SKM-1 (cell line): ENCODE results near the gene TMEM129.

Experiments
- DNase-seq: peaks from one replicate; lab custom pipeline; 2025; ENCODE audit not compliant: unreplicated experiment; lab: John Stamatoyannopoulos, UW

TMEM129 gene

GRCh38 chr4:1670279-1670678, 50.8 kb downstream of the TMEM129 start:
- DNase-seq = no peak

DNA sequence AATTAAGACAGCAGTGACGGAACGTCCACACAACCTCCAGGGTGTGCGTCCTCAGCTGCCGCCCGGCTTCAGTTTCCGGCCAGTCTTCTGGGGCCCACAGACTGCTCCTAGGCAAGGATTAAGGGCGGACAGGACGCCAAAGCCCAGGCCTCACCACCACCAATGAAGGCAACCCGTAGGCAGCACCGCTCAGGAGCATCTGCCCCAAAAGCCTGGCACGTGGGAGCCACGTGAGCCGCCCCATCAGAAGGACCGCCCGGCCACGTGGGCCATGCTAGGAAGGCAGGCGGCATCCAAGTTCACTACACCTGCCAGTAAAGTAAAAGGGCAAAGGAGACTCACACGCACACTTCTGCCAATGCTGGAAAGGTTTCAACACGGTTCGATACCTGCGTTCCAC, 51.3 kb downstream of the TMEM129 start:
- no peak for DNase-seq

DNA sequence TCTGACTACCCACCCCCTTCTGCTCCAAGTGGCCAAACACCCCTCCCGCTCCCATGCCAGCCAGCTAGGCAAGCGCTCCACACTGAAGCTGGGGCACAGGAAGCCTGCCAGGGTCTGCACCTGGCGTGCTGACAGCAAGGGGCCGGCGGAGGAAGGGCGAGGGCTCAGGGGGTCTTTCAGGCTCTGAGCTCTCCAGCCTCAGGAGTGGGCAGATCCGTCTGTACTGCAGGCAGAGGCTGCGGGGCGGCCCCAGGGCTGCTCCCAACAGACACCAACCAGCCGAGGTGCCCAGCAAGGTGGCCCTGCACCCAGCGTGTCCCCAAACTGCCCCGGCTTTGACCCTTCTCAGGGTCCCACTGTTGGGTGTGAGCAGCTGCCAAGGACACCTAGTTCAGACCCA, 51.9 kb downstream of the TMEM129 start:
- DNase-seq = no peak

- DNase-seq = no peak
These were observed 52.7 kb downstream of the TMEM129 start for GRCh38 chr4:1668488-1668840.

DNA sequence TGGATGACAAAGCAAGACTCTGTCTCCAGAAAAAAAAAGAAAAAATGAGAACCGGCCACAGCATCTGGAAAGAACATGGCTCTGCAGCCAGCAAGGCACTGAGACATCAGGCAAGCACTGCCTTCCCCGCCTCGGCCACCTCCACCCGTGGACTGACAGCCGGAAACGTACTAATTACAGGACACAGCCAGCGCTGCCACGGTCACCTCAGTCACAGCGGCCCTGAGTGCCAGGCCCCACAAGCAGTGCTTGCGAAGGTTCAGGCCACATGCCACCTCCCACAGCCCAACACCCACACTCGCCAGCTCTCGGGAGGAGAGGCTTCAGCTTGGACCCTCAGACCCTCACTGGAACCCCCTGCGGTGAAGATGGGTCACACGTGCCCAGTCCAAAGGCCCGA, 53.9 kb downstream of the TMEM129 start:
- no peak for DNase-seq

DNA sequence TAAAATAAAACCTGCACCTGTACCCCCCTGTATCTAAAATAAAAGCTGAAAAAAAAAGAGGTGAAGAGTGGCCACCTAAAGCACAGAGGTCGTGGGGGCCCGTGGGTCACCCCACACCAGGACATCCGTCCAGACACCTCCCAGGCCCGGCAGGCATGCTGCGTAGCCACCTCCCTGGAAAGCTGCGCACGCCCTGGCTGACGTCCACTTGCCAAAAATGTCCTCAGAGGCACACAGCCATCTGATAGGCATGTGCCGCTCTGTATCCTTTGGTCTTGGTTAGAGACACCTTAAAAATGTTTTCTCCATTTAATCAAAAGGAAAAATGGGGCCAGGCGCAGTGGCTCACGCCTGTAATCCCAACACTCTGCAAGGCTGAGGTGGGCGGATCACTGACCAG, 54.7 kb downstream of the TMEM129 start:
- DNase-seq = no peak
